WTC11 (cell line): ENCODE data around the gene VIPR2. TPM values are rescaled to one million over a fixed set of nuclear protein-coding genes. Genes with fewer than 3 reads are reported as not detected.
A peak's percentile ranks its signal among the peaks of the same experiment; 100 is the strongest.

Experiments used
- ATAC-seq: fragments of 200-7000 bp; cut with Tn5 transposase; 2 replicates; pipeline ENCODE4 v1.10.0; 2021; ENCODE audit warnings: mild to moderate bottlenecking, moderate library complexity
- CTCF ChIA-PET: fragments of 300-600 bp; sonication (Branson Sonifier 250); formaldehyde crosslinking; loops from one replicate; lab custom pipeline; 2021; ENCODE audit warnings: antibody characterized with exemption; lab: Charles Lee
- POLR2A ChIA-PET: fragments of 350-600 bp; sonication (Branson Sonifier 250); formaldehyde crosslinking; loops from one replicate; lab custom pipeline; 2021; ENCODE audit warnings: antibody characterized with exemption; lab: Charles Lee
- DNase-seq: peaks from one replicate; pipeline ENCODE4 v3.0.0; 2021; ENCODE audit warnings: low spot score
- H3K27ac Mint-ChIP-seq: 2 replicates; pipeline ENCODE4 v1.8.0; 2021; ENCODE audit warnings: mixed read lengths
- H3K27me3 Mint-ChIP-seq: 2 replicates; pipeline ENCODE4 v1.8.0; 2021; ENCODE audit warnings: low read depth, mild to moderate bottlenecking, moderate library complexity, mixed read lengths
- H3K36me3 Mint-ChIP-seq: 2 replicates; pipeline ENCODE4 v1.8.0; 2021; ENCODE audit warnings: mixed read lengths
- H3K4me1 Mint-ChIP-seq: 2 replicates; pipeline ENCODE4 v1.8.0; 2022; ENCODE audit warnings: mixed read lengths
- H3K4me3 Mint-ChIP-seq: 2 replicates; pipeline ENCODE4 v1.8.0; 2021; ENCODE audit warnings: mild to moderate bottlenecking, moderate library complexity, mixed read lengths
- H3K9me3 Mint-ChIP-seq: 2 replicates; pipeline ENCODE4 v1.8.0; 2021; ENCODE audit warnings: mixed read lengths
- CREB1 ChIP-seq: sonication (generic); formaldehyde crosslinking; IDR thresholded peaks from 2 replicates; pipeline ENCODE4 v1.8.0; 2023; ENCODE audit warnings: mild to moderate bottlenecking, missing genetic modification reagents
- ELF4 ChIP-seq: sonication (generic); formaldehyde crosslinking; IDR thresholded peaks from 2 replicates; pipeline ENCODE4 v1.8.1; 2022; ENCODE audit warnings: low read depth, mild to moderate bottlenecking, moderate library complexity, missing genetic modification reagents
- FOXJ3 ChIP-seq: sonication (generic); formaldehyde crosslinking; IDR thresholded peaks from 2 replicates; pipeline ENCODE4 v1.9.0; 2021; ENCODE audit warnings: missing genetic modification reagents, mild to moderate bottlenecking, borderline replicate concordance
- GABPB1 ChIP-seq: sonication (generic); formaldehyde crosslinking; IDR thresholded peaks from 2 replicates; pipeline ENCODE4 v1.8.1; 2023; ENCODE audit warnings: mild to moderate bottlenecking, missing genetic modification reagents
- IRF2 ChIP-seq: sonication (generic); formaldehyde crosslinking; IDR thresholded peaks from 2 replicates; pipeline ENCODE4 v1.8.0; 2022; ENCODE audit warnings: low read depth, missing genetic modification reagents, borderline replicate concordance
- KAT7 ChIP-seq: sonication (generic); formaldehyde crosslinking; IDR thresholded peaks from 2 replicates; pipeline ENCODE4 v1.8.1; 2023; ENCODE audit warnings: missing genetic modification reagents, mild to moderate bottlenecking, borderline replicate concordance
- NFATC4 ChIP-seq: fragments of 250-450 bp; sonication (Bioruptor Pico); IDR thresholded peaks from 2 replicates; pipeline ENCODE4 v1.9.0; 2021; ENCODE audit warnings: mild to moderate bottlenecking
- NFE2L1 ChIP-seq: sonication (generic); formaldehyde crosslinking; IDR thresholded peaks from 2 replicates; pipeline ENCODE4 v1.8.1; 2023; ENCODE audit warnings: missing genetic modification reagents
- NFYB ChIP-seq: sonication (generic); formaldehyde crosslinking; conservative IDR thresholded peaks from 2 replicates; pipeline ENCODE4 v1.8.0; 2022; ENCODE audit warnings: low read depth, missing genetic modification reagents
- NR1H2 ChIP-seq: sonication (generic); formaldehyde crosslinking; IDR thresholded peaks from 2 replicates; pipeline ENCODE4 v1.9.0; 2021; ENCODE audit warnings: mild to moderate bottlenecking, moderate library complexity, missing genetic modification reagents
- NR3C1 ChIP-seq: sonication (generic); formaldehyde crosslinking; conservative IDR thresholded peaks from 2 replicates; pipeline ENCODE4 v1.8.1; 2023; ENCODE audit warnings: low read depth, mild to moderate bottlenecking, missing genetic modification reagents
- TEAD1 ChIP-seq: sonication (generic); formaldehyde crosslinking; IDR thresholded peaks from 2 replicates; pipeline ENCODE4 v1.8.0; 2022; ENCODE audit warnings: mild to moderate bottlenecking, missing genetic modification reagents
- ZNF219 ChIP-seq: sonication (generic); formaldehyde crosslinking; IDR thresholded peaks from 2 replicates; pipeline ENCODE4 v1.8.0; 2023; ENCODE audit warnings: missing genetic modification reagents, mild to moderate bottlenecking, borderline replicate concordance
- ZNF232 ChIP-seq: sonication (generic); formaldehyde crosslinking; IDR thresholded peaks from 2 replicates; pipeline ENCODE4 v1.8.0; 2022; ENCODE audit warnings: mild to moderate bottlenecking, missing genetic modification reagents
- total RNA-seq: library from RNA; stranded (reverse); gene quantifications from 3 replicates; pipeline ENCODE4 v1.2.3, GENCODE V29; 2021
- TF ChIP-seq, protein P1 (sequence below): fragments of 250-450 bp; sonication (Bioruptor Pico); IDR thresholded peaks from 2 replicates; pipeline ENCODE4 v1.9.0; 2021; ENCODE audit warnings: mild to moderate bottlenecking
- TF ChIP-seq, protein P2 (sequence below): fragments of 250-450 bp; sonication (Bioruptor Pico); IDR thresholded peaks from 2 replicates; pipeline ENCODE4 v1.8.0; 2021; ENCODE audit warnings: mild to moderate bottlenecking
- TF ChIP-seq, protein P3 (sequence below): sonication (generic); formaldehyde crosslinking; IDR thresholded peaks from 2 replicates; pipeline ENCODE4 v1.8.1; 2023; ENCODE audit warnings: mild to moderate bottlenecking, missing genetic modification reagents
- TF ChIP-seq, protein P4 (sequence below): sonication (generic); formaldehyde crosslinking; IDR thresholded peaks from 2 replicates; pipeline ENCODE4 v1.8.0; 2022; ENCODE audit warnings: mild to moderate bottlenecking, missing genetic modification reagents
- TF ChIP-seq, protein P5 (sequence below): sonication (generic); formaldehyde crosslinking; IDR thresholded peaks from 2 replicates; pipeline ENCODE4 v1.8.1; 2022; ENCODE audit warnings: missing genetic modification reagents, borderline replicate concordance
- TF ChIP-seq, protein P6 (sequence below): sonication (generic); formaldehyde crosslinking; IDR thresholded peaks from 2 replicates; pipeline ENCODE4 v1.8.1; 2022; ENCODE audit warnings: mild to moderate bottlenecking, moderate library complexity, missing genetic modification reagents
- TF ChIP-seq, protein P7 (sequence below): sonication (generic); formaldehyde crosslinking; IDR thresholded peaks from 2 replicates; pipeline ENCODE4 v1.8.1; 2023; ENCODE audit warnings: mild to moderate bottlenecking, missing genetic modification reagents, moderate library complexity

The VIPR2 gene
- total RNA-seq, 1 experiment from 2014 or later: 7.5 TPM

DNA sequence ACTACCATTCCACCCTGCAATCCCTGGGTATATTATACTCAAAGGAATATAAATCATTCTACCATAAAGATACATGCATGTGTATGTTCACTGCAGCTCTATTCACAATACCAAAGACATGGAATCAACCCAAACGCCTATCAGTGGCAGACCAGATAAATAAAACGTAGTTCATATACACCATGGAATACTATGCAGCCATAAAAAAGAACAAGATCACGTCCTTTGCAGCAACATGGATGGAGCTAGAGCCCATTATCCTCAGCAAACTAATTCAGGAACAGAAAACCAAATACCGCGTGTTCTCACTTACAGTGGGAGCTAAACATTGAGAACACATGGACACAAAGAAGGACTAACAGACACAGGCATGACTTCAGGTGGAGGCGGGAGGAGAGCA, 150.0 kb downstream of the VIPR2 start (continued):
- TF ChIP-seq, protein P1, sequence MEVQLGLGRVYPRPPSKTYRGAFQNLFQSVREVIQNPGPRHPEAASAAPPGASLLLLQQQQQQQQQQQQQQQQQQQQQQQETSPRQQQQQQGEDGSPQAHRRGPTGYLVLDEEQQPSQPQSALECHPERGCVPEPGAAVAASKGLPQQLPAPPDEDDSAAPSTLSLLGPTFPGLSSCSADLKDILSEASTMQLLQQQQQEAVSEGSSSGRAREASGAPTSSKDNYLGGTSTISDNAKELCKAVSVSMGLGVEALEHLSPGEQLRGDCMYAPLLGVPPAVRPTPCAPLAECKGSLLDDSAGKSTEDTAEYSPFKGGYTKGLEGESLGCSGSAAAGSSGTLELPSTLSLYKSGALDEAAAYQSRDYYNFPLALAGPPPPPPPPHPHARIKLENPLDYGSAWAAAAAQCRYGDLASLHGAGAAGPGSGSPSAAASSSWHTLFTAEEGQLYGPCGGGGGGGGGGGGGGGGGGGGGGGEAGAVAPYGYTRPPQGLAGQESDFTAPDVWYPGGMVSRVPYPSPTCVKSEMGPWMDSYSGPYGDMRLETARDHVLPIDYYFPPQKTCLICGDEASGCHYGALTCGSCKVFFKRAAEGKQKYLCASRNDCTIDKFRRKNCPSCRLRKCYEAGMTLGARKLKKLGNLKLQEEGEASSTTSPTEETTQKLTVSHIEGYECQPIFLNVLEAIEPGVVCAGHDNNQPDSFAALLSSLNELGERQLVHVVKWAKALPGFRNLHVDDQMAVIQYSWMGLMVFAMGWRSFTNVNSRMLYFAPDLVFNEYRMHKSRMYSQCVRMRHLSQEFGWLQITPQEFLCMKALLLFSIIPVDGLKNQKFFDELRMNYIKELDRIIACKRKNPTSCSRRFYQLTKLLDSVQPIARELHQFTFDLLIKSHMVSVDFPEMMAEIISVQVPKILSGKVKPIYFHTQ (CRISPR knock-in tag): no peak
- no peak for TF ChIP-seq CREB1 (CRISPR knock-in tag)
- no peak for TF ChIP-seq NFYB
- TF ChIP-seq, protein P2, sequence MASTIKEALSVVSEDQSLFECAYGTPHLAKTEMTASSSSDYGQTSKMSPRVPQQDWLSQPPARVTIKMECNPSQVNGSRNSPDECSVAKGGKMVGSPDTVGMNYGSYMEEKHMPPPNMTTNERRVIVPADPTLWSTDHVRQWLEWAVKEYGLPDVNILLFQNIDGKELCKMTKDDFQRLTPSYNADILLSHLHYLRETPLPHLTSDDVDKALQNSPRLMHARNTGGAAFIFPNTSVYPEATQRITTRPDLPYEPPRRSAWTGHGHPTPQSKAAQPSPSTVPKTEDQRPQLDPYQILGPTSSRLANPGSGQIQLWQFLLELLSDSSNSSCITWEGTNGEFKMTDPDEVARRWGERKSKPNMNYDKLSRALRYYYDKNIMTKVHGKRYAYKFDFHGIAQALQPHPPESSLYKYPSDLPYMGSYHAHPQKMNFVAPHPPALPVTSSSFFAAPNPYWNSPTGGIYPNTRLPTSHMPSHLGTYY (CRISPR knock-in tag): no peak
- no peak for TF ChIP-seq NFE2L1 (CRISPR knock-in tag)

DNA sequence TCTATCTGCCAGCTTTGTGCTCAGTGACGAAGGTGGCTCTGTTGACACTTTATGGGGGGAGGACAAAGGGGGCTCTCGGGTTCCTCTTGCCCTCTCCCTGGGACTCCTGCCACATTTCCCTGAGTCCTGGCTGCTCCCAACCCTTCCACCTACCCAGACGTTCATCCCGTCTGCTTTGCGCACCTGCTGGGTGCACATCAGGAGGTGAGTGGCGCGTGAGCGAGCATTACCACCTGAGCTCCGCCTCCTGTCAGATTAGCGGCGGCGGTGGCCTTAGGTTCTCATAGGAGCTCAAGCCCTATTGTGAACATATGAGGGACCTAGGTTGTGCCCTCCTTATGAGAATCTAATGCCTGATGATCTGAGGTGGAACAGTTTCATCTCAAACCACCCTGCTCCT, 151.1 kb downstream of the VIPR2 start:
- Mint-ChIP-seq H3K27me3 (peaks cover 71% of the 10 kb centered on the region), H3K9me3 (peaks cover 12% of the 10 kb centered on the region), H3K4me1 (peaks cover 6% of the 10 kb centered on the region; the same call in 1 of the 2 replicates), H3K27ac (no peak overlapping the region), H3K36me3 (no peaks in the 10 kb centered on the region; the same call in 1 of the 2 replicates), H3K4me3 (no peak overlapping the region)
- TF ChIP-seq IRF2 (CRISPR knock-in tag) (no peak), TEAD1 (CRISPR knock-in tag) (no peak), FOXJ3 (no peak), CREB1 (CRISPR knock-in tag) (no peak), KAT7 (CRISPR knock-in tag) (no peak)
- TF ChIP-seq, protein P3, sequence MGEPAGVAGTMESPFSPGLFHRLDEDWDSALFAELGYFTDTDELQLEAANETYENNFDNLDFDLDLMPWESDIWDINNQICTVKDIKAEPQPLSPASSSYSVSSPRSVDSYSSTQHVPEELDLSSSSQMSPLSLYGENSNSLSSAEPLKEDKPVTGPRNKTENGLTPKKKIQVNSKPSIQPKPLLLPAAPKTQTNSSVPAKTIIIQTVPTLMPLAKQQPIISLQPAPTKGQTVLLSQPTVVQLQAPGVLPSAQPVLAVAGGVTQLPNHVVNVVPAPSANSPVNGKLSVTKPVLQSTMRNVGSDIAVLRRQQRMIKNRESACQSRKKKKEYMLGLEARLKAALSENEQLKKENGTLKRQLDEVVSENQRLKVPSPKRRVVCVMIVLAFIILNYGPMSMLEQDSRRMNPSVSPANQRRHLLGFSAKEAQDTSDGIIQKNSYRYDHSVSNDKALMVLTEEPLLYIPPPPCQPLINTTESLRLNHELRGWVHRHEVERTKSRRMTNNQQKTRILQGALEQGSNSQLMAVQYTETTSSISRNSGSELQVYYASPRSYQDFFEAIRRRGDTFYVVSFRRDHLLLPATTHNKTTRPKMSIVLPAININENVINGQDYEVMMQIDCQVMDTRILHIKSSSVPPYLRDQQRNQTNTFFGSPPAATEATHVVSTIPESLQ: no peak
- POLR2A ChIA-PET: no interaction called here
- DNase-seq: no peak
- CTCF ChIA-PET: interaction anchor here (1.2 to 2.7 kb wide), 2 partner anchors 17 to 20 kb away, joined by 4 to 31 read pairs; no protein-coding TSS in a partner anchor
- no peak for ATAC-seq

DNA sequence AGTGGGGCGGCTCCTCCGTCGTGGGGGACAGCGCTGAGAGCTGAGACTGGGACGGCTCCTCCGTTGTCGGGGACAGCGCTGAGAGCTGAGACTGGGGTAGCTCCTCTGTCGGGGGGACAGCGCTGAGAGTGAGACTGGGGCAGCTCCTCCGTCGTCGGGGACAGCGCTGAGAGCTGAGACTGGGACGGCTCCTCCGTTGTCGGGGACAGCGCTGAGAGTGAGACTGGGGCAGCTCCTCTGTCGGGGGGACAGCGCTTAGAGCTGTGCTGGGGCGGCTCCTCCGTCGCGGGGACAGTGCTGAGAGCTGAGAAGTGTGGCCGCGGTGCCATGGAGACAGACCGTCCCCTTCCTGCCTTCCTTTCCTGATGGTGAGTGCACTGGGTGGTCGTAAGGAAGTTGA, 151.9 kb downstream of the VIPR2 start:
- POLR2A ChIA-PET: interaction anchor here (0.6 to 0.7 kb wide), 2 partner anchors 199 to 369 kb away, joined by 3 read pairs; no protein-coding TSS in a partner anchor
- CTCF ChIA-PET: interaction anchor here (0.5 to 2.7 kb wide), 5 partner anchors 8 to 260 kb away, joined by 3 to 31 read pairs (median 4); no protein-coding TSS in a partner anchor
- TF ChIP-seq ZNF219 (CRISPR knock-in tag): no peak
- no peak for TF ChIP-seq GABPB1
- no peak for TF ChIP-seq ELF4 (CRISPR knock-in tag)
- TF ChIP-seq, protein P4, sequence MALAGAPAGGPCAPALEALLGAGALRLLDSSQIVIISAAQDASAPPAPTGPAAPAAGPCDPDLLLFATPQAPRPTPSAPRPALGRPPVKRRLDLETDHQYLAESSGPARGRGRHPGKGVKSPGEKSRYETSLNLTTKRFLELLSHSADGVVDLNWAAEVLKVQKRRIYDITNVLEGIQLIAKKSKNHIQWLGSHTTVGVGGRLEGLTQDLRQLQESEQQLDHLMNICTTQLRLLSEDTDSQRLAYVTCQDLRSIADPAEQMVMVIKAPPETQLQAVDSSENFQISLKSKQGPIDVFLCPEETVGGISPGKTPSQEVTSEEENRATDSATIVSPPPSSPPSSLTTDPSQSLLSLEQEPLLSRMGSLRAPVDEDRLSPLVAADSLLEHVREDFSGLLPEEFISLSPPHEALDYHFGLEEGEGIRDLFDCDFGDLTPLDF (CRISPR knock-in tag): no peak
- TF ChIP-seq, protein P5, sequence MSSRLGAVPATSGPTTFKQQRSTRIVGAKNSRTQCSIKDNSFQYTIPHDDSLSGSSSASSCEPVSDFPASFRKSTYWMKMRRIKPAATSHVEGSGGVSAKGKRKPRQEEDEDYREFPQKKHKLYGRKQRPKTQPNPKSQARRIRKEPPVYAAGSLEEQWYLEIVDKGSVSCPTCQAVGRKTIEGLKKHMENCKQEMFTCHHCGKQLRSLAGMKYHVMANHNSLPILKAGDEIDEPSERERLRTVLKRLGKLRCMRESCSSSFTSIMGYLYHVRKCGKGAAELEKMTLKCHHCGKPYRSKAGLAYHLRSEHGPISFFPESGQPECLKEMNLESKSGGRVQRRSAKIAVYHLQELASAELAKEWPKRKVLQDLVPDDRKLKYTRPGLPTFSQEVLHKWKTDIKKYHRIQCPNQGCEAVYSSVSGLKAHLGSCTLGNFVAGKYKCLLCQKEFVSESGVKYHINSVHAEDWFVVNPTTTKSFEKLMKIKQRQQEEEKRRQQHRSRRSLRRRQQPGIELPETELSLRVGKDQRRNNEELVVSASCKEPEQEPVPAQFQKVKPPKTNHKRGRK: no peak
- TF ChIP-seq, protein P6, sequence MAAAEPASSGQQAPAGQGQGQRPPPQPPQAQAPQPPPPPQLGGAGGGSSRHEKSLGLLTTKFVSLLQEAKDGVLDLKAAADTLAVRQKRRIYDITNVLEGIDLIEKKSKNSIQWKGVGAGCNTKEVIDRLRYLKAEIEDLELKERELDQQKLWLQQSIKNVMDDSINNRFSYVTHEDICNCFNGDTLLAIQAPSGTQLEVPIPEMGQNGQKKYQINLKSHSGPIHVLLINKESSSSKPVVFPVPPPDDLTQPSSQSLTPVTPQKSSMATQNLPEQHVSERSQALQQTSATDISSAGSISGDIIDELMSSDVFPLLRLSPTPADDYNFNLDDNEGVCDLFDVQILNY (CRISPR knock-in tag): no peak
- no peak for TF ChIP-seq ZNF232
- TF ChIP-seq NFATC4: no peak
- no peak for TF ChIP-seq NR1H2 (CRISPR knock-in tag)
- TF ChIP-seq NR3C1: no peak
- TF ChIP-seq, protein P7, sequence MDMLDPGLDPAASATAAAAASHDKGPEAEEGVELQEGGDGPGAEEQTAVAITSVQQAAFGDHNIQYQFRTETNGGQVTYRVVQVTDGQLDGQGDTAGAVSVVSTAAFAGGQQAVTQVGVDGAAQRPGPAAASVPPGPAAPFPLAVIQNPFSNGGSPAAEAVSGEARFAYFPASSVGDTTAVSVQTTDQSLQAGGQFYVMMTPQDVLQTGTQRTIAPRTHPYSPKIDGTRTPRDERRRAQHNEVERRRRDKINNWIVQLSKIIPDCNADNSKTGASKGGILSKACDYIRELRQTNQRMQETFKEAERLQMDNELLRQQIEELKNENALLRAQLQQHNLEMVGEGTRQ (CRISPR knock-in tag): no peak

More for the DNA sequence above, 151.9 kb downstream of the VIPR2 start:
- Mint-ChIP-seq H3K9me3 (peaks cover 12% of the 10 kb centered on the region), H3K27ac (no peak overlapping the region), H3K36me3 (no peaks in the 10 kb centered on the region; the same call in 1 of the 2 replicates), H3K4me3 (peak overlapping the region; percentile 49), H3K27me3 (peaks cover 71% of the 10 kb centered on the region), H3K4me1 (peaks cover 6% of the 10 kb centered on the region; the same call in 1 of the 2 replicates)
- no peak; the same call in 1 of the 2 replicates for ATAC-seq
- no peak for DNase-seq
